Aorta (tissue), 5 donors: ENCODE results near the gene ZNF862. TPM values are rescaled to one million over a fixed set of nuclear protein-coding genes. Genes with fewer than 3 reads are reported as not detected.

ENCODE experiments used
- ATAC-seq: fragments of 200-7000 bp; cut with Tn5 transposase; one replicate; pipeline ENCODE4 v1.9.1; 2022; ENCODE audit warnings: moderate library complexity; ENCODE audit not compliant: low FRiP score
- DNase-seq, 2 donors: peaks; one replicate each; pipeline ENCODE4 v3.0.0-alpha.2; 2020
- H3K27ac ChIP-seq, 2 donors: one replicate each; pipeline ENCODE4 v1.5.1; 2013; ENCODE audit warnings: low read length in 2 of 2, mild to moderate bottlenecking in 2 of 2, moderate library complexity in 2 of 2, control low read depth in 1 of 2, inconsistent platforms in 1 of 2, low read depth in 1 of 2
- H3K27me3 ChIP-seq, 2 donors: one replicate each; pipeline ENCODE4 v1.6.1; 2013; ENCODE audit warnings: control low read depth in 1 of 2, low read length in 1 of 2, mild to moderate bottlenecking in 1 of 2, moderate library complexity in 1 of 2; ENCODE audit not compliant: insufficient read depth in 2 of 2, control insufficient read depth in 1 of 2
- H3K36me3 ChIP-seq, 2 donors: one replicate each; pipeline ENCODE4 v1.6.1; 2013; ENCODE audit warnings: control low read depth in 1 of 2, low read length in 1 of 2, mild to moderate bottlenecking in 1 of 2; ENCODE audit not compliant: insufficient read depth in 2 of 2, control insufficient read depth in 1 of 2
- H3K4me1 ChIP-seq, 2 donors: one replicate each; pipeline ENCODE4 v1.6.1; 2013; ENCODE audit warnings: low read length in 2 of 2, control low read depth in 1 of 2, mild to moderate bottlenecking in 1 of 2, moderate library complexity in 1 of 2; ENCODE audit not compliant: insufficient read depth in 2 of 2, control insufficient read depth in 1 of 2
- H3K4me3 ChIP-seq, 2 donors: one replicate each; pipeline ENCODE4 v1.5.1; 2013; ENCODE audit warnings: low read length in 2 of 2, control low read depth in 1 of 2, mild to moderate bottlenecking in 1 of 2
- H3K9me3 ChIP-seq: one replicate; pipeline ENCODE4 v1.6.1; 2013; ENCODE audit warnings: mild to moderate bottlenecking, low read length; ENCODE audit not compliant: control insufficient read depth
- WGBS, 2 donors: extraction: QIAGEN DNeasy Blood & Tissue Kit; methylation state at CpG; one replicate each; pipeline ENCODE4 v1.1.7; 2013; 5-methylcytosine and 5-hydroxymethylcytosine counted together
- intact Hi-C, 2 donors: fragments of 100-400 bp; cut with DNase I; formaldehyde crosslinking; loops; one replicate each; pipeline versions ENCODE4 v1.14.2 to v1.15.0; 2022
- polyA plus RNA-seq, 2 donors: library from polyadenylated mRNA; stranded (reverse); fragments of 200-250 nt; gene quantifications; one replicate each; pipeline ENCODE4 v1.2.3, GENCODE V29; 2013
- total RNA-seq, 2 donors: library from RNA; stranded (reverse); fragmentation: NEBNext Ultra II Directional; extraction: Animal tissue kit (Norgen Biotek cat#: 25700); gene quantifications; one replicate each; pipeline ENCODE4 v1.2.1, GENCODE V29; 2021
- donor health status: healthy with polysubstance abuse.
- donor health status: Bipolar disorder and iron deficiency.
- donor health status: DM: no; HTN: no; CAD: no.
- donor health status: DM: no; HTN: no; CAD: no.
- donor health status: DM: yes; HTN: yes; CAD: no.

ZNF862 gene
- total and polyA plus RNA-seq, 4 donors: 2.9 to 30.1 (median 11.9) TPM

- intact Hi-C loops: no loop called here
- no peak overlapping the region for H3K4me3 ChIP-seq
- H3K27me3 ChIP-seq: no peaks in the 10 kb centered on the region
- H3K9me3 ChIP-seq: no peaks in the 10 kb centered on the region
- H3K36me3 ChIP-seq: peaks cover 0 to 1% of the 10 kb centered on the region in 2 donors
- DNase-seq (no peak), ATAC-seq (no peak)
- H3K4me1 ChIP-seq: no peaks in the 10 kb centered on the region
- H3K27ac ChIP-seq: no peak overlapping the region
- 78 to 79% methylated on average over 5 of the region's 5 CpGs for WGBS, 2 donors
Measured at GRCh38 chr7:149869291-149869650, 31.1 kb downstream of the ZNF862 start.

- Histone ChIP-seq H3K27me3 (no peaks in the 10 kb centered on the region), H3K4me3 (no peak overlapping the region), H3K36me3 (no peaks in the 10 kb centered on the region), H3K9me3 (no peaks in the 10 kb centered on the region), H3K27ac (no peak overlapping the region), H3K4me1 (no peaks in the 10 kb centered on the region)
- no peak for ATAC-seq
- no peak for DNase-seq
- 73 to 90% methylated on average over 6 of the region's 6 CpGs for WGBS, 2 donors
- intact Hi-C loops: loop anchor here (10.0 kb wide), 2 partner anchors 245 to 535 kb away; a partner anchor contains a TSS
Measured at GRCh38 chr7:149869867-149870266, 31.7 kb downstream of the ZNF862 start.

GRCh38 chr7:149870274-149870673 is 32.1 kb downstream of the ZNF862 start:
- DNase-seq (no peak), ATAC-seq (no peak)
- no peaks in the 10 kb centered on the region for H3K9me3 ChIP-seq
- intact Hi-C loops: loop anchor here (10.0 kb wide), 2 partner anchors 245 to 535 kb away; a partner anchor contains a TSS
- no peaks in the 10 kb centered on the region for H3K27me3 ChIP-seq
- no peaks in the 10 kb centered on the region for H3K4me1 ChIP-seq
- H3K27ac ChIP-seq: no peak overlapping the region
- no peaks in the 10 kb centered on the region for H3K36me3 ChIP-seq
- H3K4me3 ChIP-seq: no peak overlapping the region
- 90 to 96% methylated on average over 3 of the region's 3 CpGs for WGBS, 2 donors

- Histone ChIP-seq H3K27ac (no peak overlapping the region), H3K36me3 (no peaks in the 10 kb centered on the region), H3K4me3 (no peak overlapping the region), H3K4me1 (no peaks in the 10 kb centered on the region), H3K27me3 (no peaks in the 10 kb centered on the region), H3K9me3 (no peaks in the 10 kb centered on the region)
- WGBS, 2 donors: 90 to 92% methylated on average over 12 of the region's 12 CpGs
- intact Hi-C loops: loop anchor here (10.0 kb wide), 2 partner anchors 246 to 534 kb away; a partner anchor contains a TSS
- DNase-seq: peak in 1 of 2 donors; percentile 68
- no peak for ATAC-seq
Measured at GRCh38 chr7:149870701-149871483, 32.7 kb downstream of the ZNF862 start.

- WGBS, 2 donors: 97 to 100% methylated on average over 1 of the region's 1 CpG
- ATAC-seq: no peak
- intact Hi-C loops: loop anchor here (10.0 kb wide), 2 partner anchors 247 to 533 kb away; a partner anchor contains a TSS
- DNase-seq: no peak
- Histone ChIP-seq H3K4me1 (no peaks in the 10 kb centered on the region), H3K9me3 (no peaks in the 10 kb centered on the region), H3K27me3 (no peaks in the 10 kb centered on the region), H3K27ac (no peak overlapping the region), H3K36me3 (no peaks in the 10 kb centered on the region), H3K4me3 (no peak overlapping the region)
Measured at GRCh38 chr7:149871576-149871975, 33.4 kb downstream of the ZNF862 start.

- WGBS, 2 donors: 18 to 20% methylated on average over 13 of the region's 13 CpGs
- intact Hi-C loops: loop anchor here (2.0 to 10.0 kb wide), 3 partner anchors 100 to 532 kb away; partner anchors contain the start of gene ZNF467 (in 1 of the 2)
- Histone ChIP-seq H3K36me3 (no peaks in the 10 kb centered on the region), H3K9me3 (no peaks in the 10 kb centered on the region), H3K27me3 (no peaks in the 10 kb centered on the region), H3K27ac (no peak overlapping the region), H3K4me1 (no peaks in the 10 kb centered on the region), H3K4me3 (peak overlapping the region; percentile 55 to 67)
- peak; percentile 80 for ATAC-seq
- peak; percentile 87 to 89 for DNase-seq
Measured at GRCh38 chr7:149872419-149873073, 34.4 kb downstream of the ZNF862 start.

- Histone ChIP-seq H3K9me3 (no peaks in the 10 kb centered on the region), H3K4me1 (no peaks in the 10 kb centered on the region), H3K27me3 (no peaks in the 10 kb centered on the region), H3K36me3 (no peaks in the 10 kb centered on the region), H3K27ac (peak within 1 kb of the TSS in 1 of 2 donors; percentile 37), H3K4me3 (peak within 1 kb of the TSS; percentile 55 to 67)
- DNase-seq (peak; percentile 97 to 98), ATAC-seq (peak; percentile 95)
- 0% methylated on average over 63 to 93 of the region's 93 CpGs for WGBS, 2 donors
- intact Hi-C loops: loop anchor here (2.0 to 10.0 kb wide), 3 partner anchors 101 to 531 kb away; partner anchors contain the start of gene ZNF467 (in 1 of the 2)
Measured at GRCh38 chr7:149873074-149873969, 35.1 kb downstream of the ZNF862 start, which contains the start of gene ATP6V0E2. ATP6V0E2 (plus strand) TSS chr7:149873969; CDS start chr7:149874066, 97 bp downstream.
